Spleen (tissue), 7 donors: ENCODE data around the gene PCBP3.

ENCODE experiments used
- POLR2A ChIP-seq, 3 donors: fragments of 450-650 bp; IDR thresholded peaks; one replicate each; pipeline ENCODE4 v1.5.1; 2017; ENCODE audit warnings: antibody characterized with exemption in 3 of 3, mild to moderate bottlenecking in 1 of 3
- POLR2AphosphoS5 ChIP-seq, 3 donors: sonication (generic); formaldehyde crosslinking; IDR thresholded peaks; one replicate each; pipeline ENCODE4 v1.5.1; 2017; ENCODE audit warnings: antibody characterized with exemption in 3 of 3
- TF ChIP-seq, protein P1 (sequence below), 11 experiments: fragments of 200-600 bp in 7 of 11; fragments of 450-650 bp in 4 of 11; sonication (generic) in 4 of 11; IDR thresholded peaks in 8 of 11; conservative IDR thresholded peaks in 3 of 11; 1 replicate in 7 of 11; 2 replicates in 4 of 11; pipeline versions ENCODE4 v1.4.0 to v1.8.0; 2016 to 2021; ENCODE audit warnings: antibody characterized with exemption in 11 of 11, inconsistent platforms in 4 of 11, mild to moderate bottlenecking in 1 of 11
- donor health status: DM: no; HTN: no; CAD: no; lungs with moderate emphysema.
- donor health status: DM: no; HTN: no; CAD: no.
- donor health status: DM: no; HTN: no; CAD: no.

DNA sequence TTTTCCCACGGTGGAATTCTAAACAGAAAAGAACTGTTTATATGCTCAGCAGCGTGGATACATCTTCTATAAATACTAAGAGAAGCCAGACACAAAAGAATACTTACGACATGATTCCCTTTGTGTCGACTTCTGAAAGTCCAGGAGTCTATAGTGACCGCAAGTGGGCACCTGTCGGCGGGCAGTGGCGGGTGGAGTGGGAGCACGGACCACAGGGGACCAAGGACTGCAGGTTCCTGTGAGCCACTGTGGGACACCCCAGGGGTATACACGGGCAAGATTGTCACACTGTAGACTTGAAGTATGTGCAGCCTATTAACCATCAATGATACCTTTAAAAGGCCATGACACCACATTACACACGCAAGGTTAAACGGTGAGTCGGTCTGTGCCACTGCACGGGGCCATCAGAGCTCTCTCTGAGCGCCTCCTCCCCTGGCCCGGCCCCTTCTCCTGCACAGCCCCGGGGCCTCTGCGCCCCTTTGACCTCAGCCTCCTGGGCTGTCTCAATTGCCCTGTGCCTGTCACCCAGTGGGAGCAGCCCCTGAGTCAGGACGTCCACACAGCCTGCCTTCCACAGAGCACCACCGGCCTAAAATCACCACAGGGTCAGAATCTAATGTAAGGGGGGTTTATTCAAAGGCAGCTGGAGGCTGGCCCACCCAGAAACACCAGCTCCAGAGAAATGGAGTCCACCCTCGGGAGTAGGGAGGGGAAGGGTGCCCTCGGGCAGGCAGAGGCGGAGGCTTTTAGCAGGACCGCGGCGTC, 248.0 kb downstream of the PCBP3 start:
- TF ChIP-seq, protein P1, sequence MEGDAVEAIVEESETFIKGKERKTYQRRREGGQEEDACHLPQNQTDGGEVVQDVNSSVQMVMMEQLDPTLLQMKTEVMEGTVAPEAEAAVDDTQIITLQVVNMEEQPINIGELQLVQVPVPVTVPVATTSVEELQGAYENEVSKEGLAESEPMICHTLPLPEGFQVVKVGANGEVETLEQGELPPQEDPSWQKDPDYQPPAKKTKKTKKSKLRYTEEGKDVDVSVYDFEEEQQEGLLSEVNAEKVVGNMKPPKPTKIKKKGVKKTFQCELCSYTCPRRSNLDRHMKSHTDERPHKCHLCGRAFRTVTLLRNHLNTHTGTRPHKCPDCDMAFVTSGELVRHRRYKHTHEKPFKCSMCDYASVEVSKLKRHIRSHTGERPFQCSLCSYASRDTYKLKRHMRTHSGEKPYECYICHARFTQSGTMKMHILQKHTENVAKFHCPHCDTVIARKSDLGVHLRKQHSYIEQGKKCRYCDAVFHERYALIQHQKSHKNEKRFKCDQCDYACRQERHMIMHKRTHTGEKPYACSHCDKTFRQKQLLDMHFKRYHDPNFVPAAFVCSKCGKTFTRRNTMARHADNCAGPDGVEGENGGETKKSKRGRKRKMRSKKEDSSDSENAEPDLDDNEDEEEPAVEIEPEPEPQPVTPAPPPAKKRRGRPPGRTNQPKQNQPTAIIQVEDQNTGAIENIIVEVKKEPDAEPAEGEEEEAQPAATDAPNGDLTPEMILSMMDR (IDR thresholded peaks at IDR 0.05 in 8 of 11, conservative IDR thresholded peaks at IDR 0.05 in 3 of 11): no peak
- TF ChIP-seq POLR2A (IDR thresholded peaks at IDR 0.05) (no peak), POLR2AphosphoS5 (IDR thresholded peaks at IDR 0.05) (no peak)
